Hematopoietic multipotent progenitor cell (in vitro differentiated cells): Measurements from ENCODE around the gene OR7E24. TPM values are rescaled to one million over a fixed set of nuclear protein-coding genes. Genes with fewer than 3 reads are reported as not detected.

Source experiments
- DNase-seq, 3 donors: peaks; one replicate each; pipeline ENCODE4 v3.0.0-alpha.2; 2011 to 2015; ENCODE audit warnings: low read depth in 2 of 3, low spot score in 2 of 3
- total RNA-seq: library from RNA; depleted of rRNA; stranded (reverse); fragments of >200 nt; gene quantifications from one replicate; pipeline ENCODE4 v1.2.3, GENCODE V29; 2012

OR7E24 gene
- not detected for total RNA-seq

DNA sequence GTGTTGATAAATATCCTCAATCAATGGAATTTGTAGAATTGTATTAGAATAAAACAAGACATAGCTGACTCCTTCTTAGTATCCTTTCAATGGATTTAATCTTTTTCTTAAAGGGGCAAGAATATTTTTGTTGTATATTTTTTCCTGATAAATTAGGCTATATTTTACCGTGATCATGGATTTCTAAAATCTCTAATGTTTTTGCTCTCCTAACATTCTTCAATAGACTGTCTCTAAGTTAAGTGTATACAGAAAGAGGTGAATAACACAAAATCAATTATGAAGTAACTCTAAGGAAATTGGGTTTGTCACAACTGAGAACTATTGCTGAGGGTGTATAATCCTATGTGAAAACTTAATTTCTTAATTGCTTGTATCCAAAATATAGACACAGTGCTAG, at the start of gene OR7E24:
TSS of gene OR7E24 (plus strand) at position 301 of the 400 bp plus-strand sequence. CDS start 114 bp downstream, outside the sequence.
- no peak for DNase-seq

DNA sequence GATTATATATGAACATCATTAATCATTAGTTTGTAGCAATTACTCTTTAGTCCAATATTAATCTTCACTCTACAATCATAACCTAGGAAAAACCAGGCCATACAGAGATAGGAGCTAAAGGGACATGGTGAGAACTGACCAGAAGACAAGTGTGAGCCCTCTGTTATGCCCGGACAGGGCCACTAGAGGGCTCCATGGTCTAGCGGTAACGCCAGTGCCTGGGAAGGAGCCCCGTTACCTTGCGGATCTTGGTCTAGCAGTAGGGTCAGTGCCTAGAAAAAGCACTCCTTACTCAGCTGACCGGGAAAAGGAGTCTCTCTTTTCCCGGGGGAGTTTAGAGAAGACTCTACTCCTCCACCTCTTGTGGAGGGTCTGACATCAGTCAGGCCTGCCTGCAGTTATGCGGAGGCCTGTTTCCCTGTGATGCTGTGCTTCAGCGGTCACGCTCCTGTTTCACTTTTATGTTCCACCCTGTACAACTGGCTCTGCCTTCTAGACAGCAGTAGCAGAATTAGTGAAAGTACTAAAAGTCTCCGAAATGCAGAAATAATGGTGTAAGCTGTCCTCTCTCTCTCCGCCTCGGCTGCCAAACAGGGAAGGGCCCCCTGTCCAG, 45.1 kb upstream of the OR7E24 start:
- peak; percentile 16 to 70 (median 38) for DNase-seq

DNA sequence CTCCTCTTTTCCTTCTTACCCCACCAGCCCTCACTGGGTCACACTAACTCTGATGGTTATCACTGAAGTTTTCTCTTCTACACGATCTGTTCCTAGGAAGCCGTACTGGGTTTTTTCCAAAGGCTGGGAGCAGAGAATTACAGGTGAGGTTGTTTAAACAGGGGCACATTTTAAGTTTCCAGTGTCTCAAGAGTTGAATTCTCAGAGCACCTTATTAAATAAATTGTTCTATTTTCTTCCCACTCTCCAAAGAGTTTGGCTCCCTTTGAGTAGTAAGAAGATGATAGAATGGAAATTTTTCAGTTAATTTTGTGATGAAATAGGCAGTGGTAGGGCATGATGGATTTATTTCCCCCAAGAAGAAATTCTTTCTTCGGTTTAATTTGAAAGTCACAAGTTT, 31.2 kb upstream of the OR7E24 start, which contains the start of gene OR7D4:
TSS of gene OR7D4 (minus strand) at position 101 of the 400 bp plus-strand sequence. CDS start 4,752 bp downstream, outside the sequence.
- no peak for DNase-seq

DNA sequence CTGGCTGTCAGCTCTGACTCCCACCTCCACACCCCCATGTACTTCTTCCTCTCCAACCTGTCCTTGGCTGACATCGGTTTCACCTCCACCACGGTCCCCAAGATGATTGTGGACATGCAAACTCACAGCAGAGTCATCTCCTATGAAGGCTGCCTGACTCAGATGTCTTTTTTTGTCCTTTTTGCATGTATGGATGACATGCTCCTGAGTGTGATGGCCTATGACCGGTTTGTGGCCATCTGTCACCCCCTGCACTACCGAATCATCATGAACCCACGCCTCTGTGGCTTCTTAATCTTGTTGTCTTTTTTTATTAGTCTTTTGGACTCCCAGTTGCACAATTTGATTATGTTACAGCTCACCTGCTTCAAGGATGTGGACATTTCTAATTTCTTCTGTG, 506 bp downstream of the OR7E24 start:
- no peak for DNase-seq

DNA sequence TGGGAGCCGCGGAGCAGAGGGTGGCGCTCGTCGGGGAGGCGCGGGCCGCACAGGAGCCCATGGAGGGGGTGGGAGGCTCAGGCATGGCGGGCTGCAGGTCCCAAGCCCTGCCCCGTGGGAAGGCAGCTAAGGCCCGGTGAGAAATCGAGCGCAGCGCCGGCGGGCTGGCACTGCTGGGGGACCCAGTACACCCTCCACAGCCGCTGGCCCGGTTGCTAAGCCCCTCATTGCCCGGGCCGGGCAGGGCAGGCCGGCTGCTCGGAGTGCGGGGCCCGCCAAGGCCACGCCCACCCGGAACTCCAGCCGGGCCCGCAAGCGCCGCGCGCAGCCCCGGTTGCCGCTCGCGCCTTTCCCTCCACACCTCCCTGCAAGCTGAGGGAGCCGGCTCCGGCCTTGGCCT, 32.8 kb downstream of the OR7E24 start:
- DNase-seq = peak in 2 of 3 donors; percentile 14 to 28

DNA sequence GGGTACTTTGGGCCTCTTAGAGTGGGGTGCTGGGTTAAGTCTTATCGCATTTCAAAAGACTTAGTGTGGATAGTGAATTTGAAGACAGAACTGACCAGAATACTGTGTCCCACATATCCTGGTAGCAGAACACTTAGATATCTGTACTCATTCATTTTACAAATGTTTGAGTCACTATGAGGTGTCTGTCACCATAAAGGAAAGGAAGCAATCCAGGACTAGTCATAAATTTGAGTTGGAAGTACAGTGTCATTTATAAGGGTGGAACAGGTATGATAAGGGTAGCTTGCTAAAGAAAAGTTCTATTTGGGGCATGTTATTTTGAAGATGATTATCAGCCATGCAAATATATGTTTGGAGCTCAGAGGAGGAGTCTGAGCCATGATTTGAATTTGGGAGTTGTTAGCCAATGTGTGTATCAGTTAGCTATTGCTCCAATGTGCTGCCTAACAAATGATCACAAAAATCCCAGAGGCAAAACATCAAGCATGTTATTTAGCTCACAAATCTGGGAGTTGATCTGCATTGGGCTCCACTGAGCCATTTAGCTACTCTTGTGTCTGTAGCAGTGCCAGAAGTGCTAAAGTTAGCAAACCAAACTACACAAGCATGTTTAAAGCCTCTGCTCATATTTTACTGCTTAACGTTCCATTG, 38.6 kb downstream of the OR7E24 start:
- no peak for DNase-seq

DNA sequence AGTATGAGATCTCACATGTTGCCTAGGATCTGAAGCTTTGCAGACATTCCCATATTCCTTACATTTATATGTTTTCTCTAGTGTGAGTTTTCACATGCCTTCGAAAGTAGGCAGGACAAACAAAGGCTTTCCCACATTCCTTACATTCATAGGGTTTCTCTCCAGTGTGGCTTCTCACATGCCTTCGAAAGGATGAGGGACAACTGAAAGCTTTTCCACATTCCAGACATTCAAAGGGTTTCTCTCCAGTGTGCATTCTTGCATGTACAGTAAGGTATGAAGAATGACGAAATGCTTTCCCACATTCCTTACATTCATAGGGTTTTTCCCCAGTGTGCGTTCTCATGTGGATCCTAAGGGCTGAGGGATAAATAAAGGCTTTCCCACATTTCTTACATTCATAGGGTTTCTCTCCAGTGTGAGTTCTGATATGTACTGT, 44.7 kb downstream of the OR7E24 start:
- no peak for DNase-seq

DNA sequence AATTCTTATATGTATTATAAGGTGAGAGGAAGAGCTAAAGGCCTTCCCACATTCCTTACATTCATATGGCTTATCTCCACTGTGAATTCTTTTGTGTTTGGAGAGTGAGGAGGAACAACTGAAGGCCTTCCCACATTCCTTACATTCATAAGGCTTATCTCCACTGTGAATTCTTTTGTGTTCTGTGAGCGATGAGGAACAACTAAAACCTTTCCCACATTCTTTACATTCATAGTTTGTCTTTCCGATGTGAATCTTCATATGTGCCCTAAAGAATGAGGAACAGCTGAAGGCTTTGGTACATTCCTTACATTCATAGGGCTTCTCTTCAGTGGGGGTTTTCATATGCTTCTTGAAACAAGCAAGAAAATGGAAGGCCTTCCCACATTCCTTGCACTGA, 45.6 kb downstream of the OR7E24 start:
- no peak for DNase-seq

Other genes with a start within 250 kb of the OR7E24 start
- under 0.01 TPM for gene MUC16, start 240.5 kb upstream of the OR7E24 start, total RNA-seq
- gene OR1M1, start 163.9 kb upstream of the OR7E24 start, total RNA-seq = not detected
- not detected for gene OR7G2, start 143.5 kb upstream of the OR7E24 start, total RNA-seq
- not detected for gene OR7G1, start 135.2 kb upstream of the OR7E24 start, total RNA-seq
- gene OR7G3, start 124.0 kb upstream of the OR7E24 start, total RNA-seq = not detected
- gene ZNF317, start 110.5 kb upstream of the OR7E24 start, total RNA-seq = 36.6 TPM
- gene OR7D2, start 72.0 kb upstream of the OR7E24 start, total RNA-seq = 0.27 TPM
- gene OR7D4, start 31.3 kb upstream of the OR7E24 start, total RNA-seq = not detected
- gene ZNF699, start 58.9 kb downstream of the OR7E24 start, total RNA-seq = 12.4 TPM
- gene ZNF559, start 73.2 kb downstream of the OR7E24 start, total RNA-seq = 10.8 TPM
- gene ZNF177, start 112.1 kb downstream of the OR7E24 start, total RNA-seq = 0.81 TPM
- gene ZNF266, start 184.6 kb downstream of the OR7E24 start, total RNA-seq = 14.5 TPM
- not detected for gene ZNF560, start 247.7 kb downstream of the OR7E24 start, total RNA-seq